HuH-7 (cell line): ENCODE measurements around the gene KLHL2.
A peak's percentile ranks its signal among the peaks of the same experiment; 100 is the strongest.
"Not testable (repeated sequence)": the region's sequence is repeated elsewhere in the genome, so short reads cannot be mapped to it uniquely, and the experiment has no call there.

ENCODE experiments used
- DNase-seq: peaks from one replicate; pipeline ENCODE4 v3.0.0; 2011; ENCODE audit warnings: low spot score

Gene KLHL2

DNA sequence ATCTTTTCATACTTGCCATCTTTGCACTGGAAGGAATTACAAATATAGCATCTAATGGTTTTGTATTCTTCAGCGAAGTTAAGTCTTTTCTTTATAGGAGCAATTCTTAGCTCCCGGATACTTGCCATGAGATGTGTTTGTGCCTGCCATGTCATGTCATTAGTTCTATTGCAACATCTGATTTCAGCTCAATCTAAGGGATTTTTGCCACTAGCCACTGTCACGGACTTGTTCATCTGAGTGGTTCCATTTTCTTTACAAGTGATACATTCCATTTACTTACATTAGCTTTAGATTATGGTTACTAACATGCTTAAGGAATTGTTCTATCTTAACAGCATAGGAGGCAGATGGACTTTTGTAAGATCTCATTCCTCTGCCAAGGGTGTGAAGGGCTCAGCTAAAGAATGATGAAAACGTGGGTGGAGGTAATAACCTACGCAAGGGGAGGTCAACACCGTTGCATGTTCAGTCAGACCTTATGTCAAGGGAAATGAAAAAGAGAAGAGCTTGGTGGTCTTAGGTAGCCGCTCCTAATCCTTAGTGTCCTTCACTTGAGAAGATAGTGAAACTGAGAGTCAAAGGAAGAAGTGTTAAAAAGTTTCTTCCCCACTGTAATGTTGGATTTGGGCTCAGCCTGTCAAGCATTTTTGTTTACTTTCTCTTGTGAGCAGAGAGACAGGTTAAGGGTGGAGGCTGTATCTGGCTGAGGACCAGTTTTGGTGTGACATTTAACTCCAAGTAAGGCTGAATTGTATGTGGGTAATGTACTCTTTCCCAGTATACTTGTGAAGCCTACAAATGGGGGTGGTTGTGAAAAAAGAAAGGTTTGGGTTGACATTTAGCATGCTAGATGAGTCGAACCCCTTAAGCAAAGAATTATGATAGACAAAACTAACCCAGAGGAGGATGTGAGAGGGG lies 3.6 kb upstream of the KLHL2 start:
- DNase-seq: no peak

- no peak for DNase-seq
Observed at GRCh38 chr4:165204462-165204830, 2.9 kb upstream of the KLHL2 start.

DNA sequence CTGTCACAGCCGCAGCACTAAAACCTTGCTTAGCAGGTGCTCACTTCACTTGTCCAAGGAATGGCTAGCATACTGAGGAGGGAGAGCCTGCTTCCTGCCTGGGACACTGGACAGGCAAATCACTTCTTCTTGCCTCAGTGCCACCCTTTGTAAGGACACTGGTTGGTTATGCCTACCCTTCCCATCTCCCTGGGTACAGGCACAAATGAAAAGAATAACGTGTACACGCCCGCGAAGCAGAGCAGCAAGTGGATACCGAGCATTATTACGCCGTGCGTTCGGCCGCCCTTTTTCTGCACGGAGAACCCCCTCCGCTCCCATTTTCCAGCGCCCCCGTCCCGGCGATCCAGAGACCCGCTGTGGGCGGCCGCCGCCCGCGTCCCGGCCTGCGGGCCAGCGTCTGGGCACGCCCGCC lies 338 bp upstream of the KLHL2 start:
- DNase-seq: peak; percentile 20

- DNase-seq: no peak
Observed at GRCh38 chr4:165208221-165208652, 876 bp downstream of the KLHL2 start.

GRCh38 chr4:165208741-165209388 lies 1.5 kb downstream of the KLHL2 start:
- no peak for DNase-seq

DNA sequence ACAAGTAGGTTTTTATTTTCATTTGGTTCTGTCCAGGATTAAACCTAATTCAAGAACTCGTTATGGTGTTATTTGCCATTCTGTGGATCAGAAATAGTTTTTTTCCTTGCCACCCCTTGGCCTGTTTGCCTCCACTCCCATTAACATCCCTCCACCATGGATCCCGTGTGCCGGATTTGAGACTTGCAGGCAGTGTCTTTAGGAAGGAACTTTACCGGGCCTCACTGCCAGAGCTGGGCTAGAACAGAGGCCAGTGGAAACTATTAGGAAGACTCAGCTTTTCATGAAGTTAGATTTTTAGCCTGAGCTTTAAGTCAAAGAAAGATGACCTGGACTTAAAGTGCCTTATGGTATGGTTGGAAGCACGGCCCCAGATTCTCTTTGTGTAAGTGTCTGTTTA lies 2.4 kb downstream of the KLHL2 start:
- DNase-seq: no peak

GRCh38 chr4:165210566-165210965 lies 3.2 kb downstream of the KLHL2 start:
- no peak for DNase-seq

- DNase-seq: not testable (repeated sequence)
Observed at GRCh38 chr4:165212647-165213046, 5.3 kb downstream of the KLHL2 start.

DNA sequence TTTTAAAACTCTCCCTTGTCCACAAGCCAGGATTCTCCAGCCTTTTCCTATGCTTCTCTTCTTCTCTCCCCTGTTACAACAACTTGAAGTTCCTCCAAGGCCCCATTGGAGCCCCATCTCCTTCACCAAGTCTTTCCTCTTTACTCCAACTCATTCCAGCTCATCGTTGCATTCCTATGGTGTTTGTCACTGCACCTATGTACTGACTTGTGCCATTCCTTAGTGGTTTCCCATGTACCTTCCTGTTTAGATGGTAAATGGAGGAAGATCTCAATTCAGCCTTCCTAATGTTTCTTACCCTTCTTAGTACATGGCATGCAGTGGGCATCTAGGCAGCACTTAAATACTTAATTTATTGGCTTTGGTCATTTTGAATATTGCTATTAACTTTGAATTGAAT lies 6.0 kb downstream of the KLHL2 start:
- not testable (repeated sequence) for DNase-seq

DNA sequence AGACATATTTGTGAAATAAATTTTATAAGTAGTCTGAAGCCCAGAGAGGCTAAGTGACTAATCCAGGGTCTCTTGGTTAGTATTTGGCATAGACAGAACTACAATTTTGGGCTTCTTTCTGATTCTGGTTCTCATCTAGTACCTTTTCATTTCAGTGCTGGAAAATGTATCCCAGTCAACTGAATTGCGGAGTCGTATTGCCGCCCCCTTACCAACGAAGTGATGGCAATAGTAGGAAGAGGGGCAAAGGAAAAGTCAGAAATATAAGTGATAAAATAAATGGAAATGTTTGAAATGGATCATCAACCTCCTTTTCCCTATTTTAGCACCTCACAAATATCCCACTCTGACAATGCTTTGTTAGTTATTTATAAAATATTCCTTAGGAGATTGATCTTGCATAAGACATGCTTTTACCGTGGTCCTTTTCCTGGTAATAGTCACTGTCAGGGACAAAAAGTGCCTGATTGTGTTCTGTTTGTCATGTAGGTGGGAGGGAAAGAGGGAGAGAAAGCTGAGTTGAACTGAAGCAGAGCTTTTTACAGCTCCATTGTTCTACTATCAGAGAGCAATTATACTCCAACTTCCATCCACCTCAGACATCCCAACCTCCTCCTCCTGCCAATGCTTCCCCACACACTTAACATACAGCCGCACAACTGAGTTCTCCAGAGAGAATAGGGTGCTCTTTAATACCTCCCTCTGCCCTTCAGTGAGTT lies 6.8 kb downstream of the KLHL2 start:
- not testable (repeated sequence) for DNase-seq

GRCh38 chr4:165215034-165215751 lies 7.8 kb downstream of the KLHL2 start:
- DNase-seq: not testable (repeated sequence)

GRCh38 chr4:165215761-165216487 lies 8.6 kb downstream of the KLHL2 start:
- DNase-seq: not testable (repeated sequence)

- no peak for DNase-seq
Observed at GRCh38 chr4:165217325-165217724, 10.0 kb downstream of the KLHL2 start.

DNA sequence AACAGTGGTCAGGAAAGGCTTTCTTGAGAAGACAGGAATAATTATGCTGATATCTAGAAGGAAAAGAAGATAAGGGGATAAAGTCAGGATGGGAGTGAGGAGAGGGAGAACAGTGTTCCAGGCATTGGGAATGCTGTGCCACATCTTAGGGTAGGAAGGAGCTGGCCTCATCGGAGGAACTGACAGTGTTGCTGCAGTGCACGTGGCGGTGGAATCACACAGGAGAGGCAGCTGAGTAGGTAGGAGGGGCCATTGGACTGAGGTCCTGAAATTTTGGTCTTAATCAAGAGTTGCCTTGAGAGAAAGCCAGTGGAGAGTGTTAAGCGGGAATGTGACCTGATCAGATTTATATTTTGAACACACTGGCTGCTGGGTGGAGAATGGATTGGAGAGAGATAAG lies 13.9 kb downstream of the KLHL2 start:
- DNase-seq: not testable (repeated sequence)

GRCh38 chr4:165221993-165222650 lies 14.8 kb downstream of the KLHL2 start:
- not testable (repeated sequence) for DNase-seq

DNA sequence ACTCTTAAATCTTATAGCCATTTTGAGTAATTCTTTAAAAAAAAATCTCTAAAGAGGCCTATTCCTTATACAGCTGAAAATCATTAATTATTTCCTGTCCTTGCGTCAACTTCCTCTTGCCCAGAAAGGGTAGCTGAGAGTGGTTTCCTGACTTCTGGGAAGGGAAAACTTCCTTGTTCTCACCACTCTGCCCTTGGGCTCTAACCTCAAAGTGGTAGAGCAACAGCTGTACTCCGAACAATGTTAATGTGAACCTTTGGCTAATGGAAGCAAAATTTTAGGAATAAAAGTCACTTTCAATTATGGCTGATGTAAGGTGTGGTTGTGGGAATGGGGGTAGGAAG lies 15.3 kb downstream of the KLHL2 start:
- DNase-seq: no peak

GRCh38 chr4:165227401-165227800 lies 20.0 kb downstream of the KLHL2 start:
- DNase-seq: not testable (repeated sequence)

DNA sequence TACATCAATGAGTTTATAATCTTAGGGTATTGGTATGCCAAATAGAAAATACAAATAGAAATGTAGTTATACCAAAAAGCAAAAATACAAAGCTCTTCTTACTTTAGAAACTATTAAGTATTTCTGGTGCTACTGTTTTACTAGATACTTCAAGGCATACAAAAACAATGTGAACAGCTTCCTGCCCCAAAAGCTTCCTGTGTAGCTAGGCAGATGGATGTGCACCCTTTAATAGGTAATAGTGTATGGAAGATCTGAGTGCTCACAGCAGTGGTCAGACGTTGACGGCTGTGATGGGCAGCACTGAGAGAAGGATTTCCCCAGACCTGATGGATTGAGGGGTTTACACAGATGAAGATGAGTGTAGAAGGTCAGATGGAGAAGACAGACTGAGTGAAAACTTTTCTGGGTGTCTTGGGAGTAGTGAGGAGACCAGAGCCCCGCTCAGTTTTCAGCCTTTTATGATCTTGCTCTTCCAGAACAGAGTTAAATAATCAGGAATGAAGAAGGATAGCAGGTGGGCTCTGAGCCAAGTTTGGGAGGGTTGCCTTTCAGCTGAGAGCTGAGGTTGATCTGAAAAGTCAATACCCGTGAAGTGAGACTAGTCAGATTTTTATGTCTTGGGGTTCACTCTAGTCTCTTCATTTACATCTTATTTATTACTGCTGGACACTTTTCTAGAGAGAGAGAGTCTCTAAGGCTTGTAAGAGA lies 22.3 kb downstream of the KLHL2 start:
- DNase-seq: not testable (repeated sequence)

GRCh38 chr4:165232623-165233433 lies 25.5 kb downstream of the KLHL2 start:
- not testable (repeated sequence) for DNase-seq
